NB4 (cell line): ENCODE results near the gene SNAI1.

ENCODE experiments used
- DNase-seq: peaks from one replicate; pipeline ENCODE4 v3.0.0; 2010; ENCODE audit warnings: low read depth
- H3K4me3 ChIP-seq: one replicate; pipeline ENCODE4 v1.5.1; 2011; ENCODE audit warnings: mild to moderate bottlenecking, low read depth, low read length, moderate library complexity
- CTCF ChIP-seq: IDR thresholded peaks from one replicate; pipeline ENCODE4 v1.5.1; 2012; ENCODE audit warnings: low read depth, low read length
- MAX ChIP-seq: IDR thresholded peaks from 2 replicates; pipeline ENCODE4 v1.6.1; 2011; ENCODE audit warnings: low read depth, low read length
- MYC ChIP-seq: IDR thresholded peaks from 2 replicates; pipeline ENCODE4 v1.6.1; 2011; ENCODE audit warnings: low read depth, low read length
- POLR2A ChIP-seq: IDR thresholded peaks from 2 replicates; pipeline ENCODE4 v1.6.1; 2011; ENCODE audit warnings: mild to moderate bottlenecking; ENCODE audit not compliant: insufficient read length; ENCODE audit errors: extremely low read depth

The SNAI1 gene

GRCh38 chr20:49982346-49983122 lies at the start of gene SNAI1:
Gene SNAI1 (plus strand): TSS chr20:49982980. CDS start chr20:49983060, 80 bp downstream.
- peak within 1 kb of the TSS; percentile 34 for H3K4me3 ChIP-seq
- DNase-seq, result peak; percentile 79
- no peak for TF ChIP-seq CTCF
- TF ChIP-seq MAX, result no peak
- no peak for TF ChIP-seq POLR2A
- TF ChIP-seq MYC, result no peak

DNA sequence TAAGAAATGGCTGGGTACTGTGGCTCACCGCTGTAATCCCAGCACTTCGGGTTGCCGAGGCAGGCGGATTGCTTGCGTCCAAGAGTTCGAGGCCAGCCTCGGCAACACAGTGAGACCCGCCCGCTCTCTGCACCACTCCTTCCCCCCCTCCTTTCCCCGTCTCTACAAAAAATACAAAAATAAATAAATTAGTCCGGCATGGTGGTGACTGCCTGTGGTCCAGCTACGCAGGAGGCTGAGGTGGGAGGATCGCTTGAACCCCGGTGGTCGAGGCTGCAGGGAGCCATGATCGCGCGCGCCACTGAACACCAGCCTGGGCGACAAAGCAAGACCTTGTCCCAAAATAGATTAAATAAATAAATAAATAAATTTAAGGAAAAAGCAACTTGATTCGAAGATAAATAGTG lies 47.0 kb upstream of the SNAI1 start:
- peak overlapping the region; percentile 32 for H3K4me3 ChIP-seq
- no peak for DNase-seq
- TF ChIP-seq CTCF, result no peak
- no peak for TF ChIP-seq MYC
- TF ChIP-seq POLR2A, result no peak
- no peak for TF ChIP-seq MAX

- DNase-seq, result peak; percentile 93
- peak within 1 kb of the TSS; percentile 87 for H3K4me3 ChIP-seq
- TF ChIP-seq CTCF (no peak), POLR2A (peak; percentile 87), MAX (peak; percentile 40; the same call in 1 of the 2 replicates)
These were observed 46.4 kb upstream of the SNAI1 start, which contains the start of gene RNF114 for GRCh38 chr20:49936153-49937026. Gene RNF114 (plus strand): TSS chr20:49936397. CDS start chr20:49936413, 16 bp downstream.

GRCh38 chr20:49937027-49937929 lies 45.5 kb upstream of the SNAI1 start:
- DNase-seq, result peak; percentile 74
- no peak for TF ChIP-seq POLR2A
- 0 out of 2 replicates have a peak, but pooled peaks have one; percentile 27 for TF ChIP-seq MAX

GRCh38 chr20:49938173-49939163 lies 44.3 kb upstream of the SNAI1 start:
- H3K4me3 ChIP-seq, result peak overlapping the region; percentile 87
- no peak for TF ChIP-seq POLR2A
- no peak for TF ChIP-seq CTCF
- TF ChIP-seq MAX, result no peak
- TF ChIP-seq MYC, result no peak
- DNase-seq, result no peak

More at GRCh38 chr20:49937027-49937929, 45.5 kb upstream of the SNAI1 start:
- peak overlapping the region; percentile 87 for H3K4me3 ChIP-seq
